Testis (tissue), 2 donors: ENCODE measurements around the gene TMEM92.

ENCODE experiments used
- CTCF ChIP-seq, 3 experiments: fragments of 450-650 bp in 2 of 3; fragments of 200-600 bp in 1 of 3; sonication (generic) in 1 of 3; IDR thresholded peaks; one replicate each; pipeline ENCODE4 v1.5.1; 2016 to 2019; ENCODE audit warnings: antibody characterized with exemption in 3 of 3, mild to moderate bottlenecking in 2 of 3, moderate library complexity in 1 of 3
- POLR2A ChIP-seq: fragments of 450-650 bp; IDR thresholded peaks from one replicate; pipeline ENCODE4 v1.6.1; 2017; ENCODE audit warnings: antibody characterized with exemption, mild to moderate bottlenecking, moderate library complexity

GRCh38 chr17:50308666-50309065, 34.4 kb downstream of the TMEM92 start:
- TF ChIP-seq CTCF (IDR thresholded peaks at IDR 0.05): no peak
- TF ChIP-seq POLR2A: no peak
